Mesenchymal stem cell (in vitro differentiated cells and primary cell): ENCODE results near the gene DPP6.

Experiments
- DNase-seq: peaks from one replicate; pipeline ENCODE4 v3.0.0-alpha.2; 2013
- H2AFZ ChIP-seq: one replicate; pipeline ENCODE4 v1.6.1; 2013; ENCODE audit warnings: low read depth, mild to moderate bottlenecking, control low read depth, inconsistent platforms, low read length, moderate library complexity
- H2AK5ac ChIP-seq: 2 replicates; pipeline ENCODE4 v1.6.1; 2013; ENCODE audit warnings: low read length, moderate library complexity, mild to moderate bottlenecking, inconsistent platforms; ENCODE audit not compliant: severe bottlenecking
- H2BK120ac ChIP-seq: one replicate; pipeline ENCODE4 v1.6.1; 2013; ENCODE audit warnings: low read depth, mild to moderate bottlenecking, inconsistent platforms, low read length, moderate library complexity
- H2BK12ac ChIP-seq, 2 experiments: one replicate each; pipeline ENCODE4 v1.6.1; 2013; ENCODE audit warnings: inconsistent platforms in 2 of 2, low read length in 2 of 2, mild to moderate bottlenecking in 2 of 2, moderate library complexity in 2 of 2, control low read depth in 1 of 2
- H2BK15ac ChIP-seq: one replicate; pipeline ENCODE4 v1.6.1; 2013; ENCODE audit warnings: mild to moderate bottlenecking, low read depth, inconsistent platforms; ENCODE audit not compliant: poor library complexity, severe bottlenecking
- H2BK5ac ChIP-seq: 2 replicates; pipeline ENCODE4 v1.6.1; 2013; ENCODE audit warnings: low read depth, mild to moderate bottlenecking, low read length, control low read depth, inconsistent platforms; ENCODE audit not compliant: poor library complexity, severe bottlenecking
- H3K14ac ChIP-seq, 2 experiments: one replicate each; pipeline ENCODE4 v1.6.1; 2013; ENCODE audit warnings: inconsistent platforms in 2 of 2, low read length in 2 of 2, control low read depth in 1 of 2, mild to moderate bottlenecking in 1 of 2, moderate library complexity in 1 of 2
- H3K18ac ChIP-seq, 2 experiments: one replicate each; pipeline ENCODE4 v1.6.1; 2013; ENCODE audit warnings: inconsistent platforms in 2 of 2, low read length in 2 of 2, control low read depth in 1 of 2, low read depth in 1 of 2, mild to moderate bottlenecking in 1 of 2
- H3K23ac ChIP-seq, 2 experiments: one replicate each; pipeline ENCODE4 v1.6.1; 2013; ENCODE audit warnings: inconsistent platforms in 2 of 2, low read length in 2 of 2, mild to moderate bottlenecking in 2 of 2, moderate library complexity in 2 of 2, control low read depth in 1 of 2
- H3K27ac ChIP-seq: 2 replicates; pipeline ENCODE4 v1.5.1; 2013; ENCODE audit warnings: mild to moderate bottlenecking, moderate library complexity, low read length, control low read depth, inconsistent platforms; ENCODE audit not compliant: poor library complexity, severe bottlenecking
- H3K27me3 ChIP-seq, 2 experiments: 2 replicates each; pipeline versions ENCODE4 v1.6.1 to v1.7.0; 2013; ENCODE audit warnings: low read length in 2 of 2, mild to moderate bottlenecking in 2 of 2, moderate library complexity in 2 of 2, control low read depth in 1 of 2, inconsistent platforms in 1 of 2; ENCODE audit not compliant: control insufficient read depth in 1 of 2, insufficient read depth in 1 of 2
- H3K36me3 ChIP-seq, 2 experiments: 2 replicates each; pipeline versions ENCODE4 v1.6.1 to v1.7.0; 2013; ENCODE audit warnings: low read length in 2 of 2, control low read depth in 1 of 2, inconsistent platforms in 1 of 2, low read depth in 1 of 2, mild to moderate bottlenecking in 1 of 2; ENCODE audit not compliant: insufficient read depth in 2 of 2, control insufficient read depth in 1 of 2
- H3K4ac ChIP-seq, 2 experiments: one replicate each; pipeline ENCODE4 v1.6.1; 2013; ENCODE audit warnings: inconsistent platforms in 2 of 2, low read length in 2 of 2, mild to moderate bottlenecking in 2 of 2, moderate library complexity in 2 of 2, control low read depth in 1 of 2, low read depth in 1 of 2
- H3K4me1 ChIP-seq: 2 replicates; pipeline ENCODE4 v1.6.1; 2013; ENCODE audit warnings: low read depth, low read length, control low read depth; ENCODE audit not compliant: control insufficient read depth, insufficient read depth
- H3K4me2 ChIP-seq: 2 replicates; pipeline ENCODE4 v1.6.1; 2013; ENCODE audit warnings: low read length, mild to moderate bottlenecking, inconsistent platforms; ENCODE audit not compliant: poor library complexity, severe bottlenecking
- H3K4me3 ChIP-seq, 2 experiments: 2 replicates each; pipeline versions ENCODE4 v1.5.1 to v1.7.0; 2013; ENCODE audit warnings: low read length in 2 of 2, mild to moderate bottlenecking in 2 of 2, control low read depth in 1 of 2, low read depth in 1 of 2; ENCODE audit not compliant: insufficient read depth in 1 of 2
- H3K79me1 ChIP-seq: replicated peaks from 2 replicates; pipeline ENCODE4 v1.6.1; 2013; ENCODE audit warnings: mild to moderate bottlenecking, control low read depth, low read length, inconsistent platforms; ENCODE audit not compliant: poor library complexity, severe bottlenecking
- H3K9ac ChIP-seq: 2 replicates; pipeline ENCODE4 v1.7.0; 2013; ENCODE audit warnings: mild to moderate bottlenecking, low read length, moderate library complexity
- H3K9me3 ChIP-seq: 2 replicates; pipeline ENCODE4 v1.7.0; 2013; ENCODE audit warnings: mild to moderate bottlenecking, low read length; ENCODE audit not compliant: control insufficient read depth
- H4K8ac ChIP-seq: one replicate; pipeline ENCODE4 v1.6.1; 2013; ENCODE audit warnings: inconsistent platforms, mild to moderate bottlenecking, low read length, moderate library complexity
- H4K91ac ChIP-seq: one replicate; pipeline ENCODE4 v1.6.1; 2013; ENCODE audit warnings: mild to moderate bottlenecking, low read length, inconsistent platforms
- WGBS: methylation state at CpG from one replicate; pipeline ENCODE4 v1.1.7; 2013; ENCODE audit warnings: mixed read lengths; 5-methylcytosine and 5-hydroxymethylcytosine counted together

DPP6 gene

GRCh38 chr7:154738216-154738615 lies 686.0 kb downstream of the DPP6 start:
- H3K4ac ChIP-seq: no peak overlapping the region
- H2BK120ac ChIP-seq: no peak overlapping the region
- no peak overlapping the region for H3K23ac ChIP-seq
- no peak overlapping the region for H4K91ac ChIP-seq
- no peak overlapping the region for H3K9ac ChIP-seq
- DNase-seq: no peak
- H2AK5ac ChIP-seq: no peak overlapping the region
- no peak overlapping the region for H3K4me3 ChIP-seq
- H3K79me1 ChIP-seq: no peaks in the 10 kb centered on the region
- no peak overlapping the region for H3K14ac ChIP-seq
- no peak overlapping the region for H4K8ac ChIP-seq
- peaks cover 10% of the 10 kb centered on the region for H3K9me3 ChIP-seq
- no peak overlapping the region for H3K4me2 ChIP-seq
- H3K18ac ChIP-seq: no peak overlapping the region
- no peak overlapping the region for H2AFZ ChIP-seq
- no peak overlapping the region for H3K27ac ChIP-seq
- H3K27me3 ChIP-seq: no peaks in the 10 kb centered on the region
- no peak overlapping the region for H2BK5ac ChIP-seq
- H2BK12ac ChIP-seq: no peak overlapping the region
- 89% methylated on average over 5 of the region's 5 CpGs for WGBS
- no peaks in the 10 kb centered on the region for H3K36me3 ChIP-seq
- H2BK15ac ChIP-seq: no peak overlapping the region
- H3K4me1 ChIP-seq: no peaks in the 10 kb centered on the region

DNA sequence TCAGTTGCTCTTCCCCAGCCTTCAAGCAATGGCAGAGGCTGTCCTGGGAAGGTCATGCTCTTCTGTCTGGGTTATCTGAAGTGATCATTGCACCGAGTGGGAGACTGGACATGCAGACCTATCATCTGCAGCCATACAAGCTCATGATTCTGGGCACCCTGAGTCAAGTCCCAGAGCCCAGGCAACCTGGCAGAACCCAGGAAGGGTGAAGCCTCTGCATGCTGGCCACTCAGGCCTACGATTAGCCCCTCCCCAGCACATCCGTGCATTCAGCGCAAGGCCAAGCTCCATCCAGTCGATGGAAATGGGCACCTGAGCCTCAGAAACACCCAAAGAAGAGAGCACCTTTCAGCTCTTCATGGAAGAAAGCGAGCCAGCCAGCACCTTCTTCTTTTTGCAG lies 688.9 kb downstream of the DPP6 start:
- Histone ChIP-seq H4K91ac (no peak overlapping the region), H3K23ac (no peak overlapping the region), H3K9me3 (no peaks in the 10 kb centered on the region), H3K9ac (no peak overlapping the region), H2BK120ac (no peak overlapping the region), H3K27ac (no peak overlapping the region), H3K4ac (no peak overlapping the region), H2AK5ac (no peak overlapping the region), H3K27me3 (no peaks in the 10 kb centered on the region), H2BK15ac (no peak overlapping the region), H3K4me1 (no peaks in the 10 kb centered on the region), H3K79me1 (no peaks in the 10 kb centered on the region), H3K4me3 (no peak overlapping the region), H2BK5ac (no peak overlapping the region), H3K18ac (no peak overlapping the region), H3K4me2 (no peak overlapping the region), H2BK12ac (no peak overlapping the region), H3K14ac (no peak overlapping the region), H4K8ac (no peak overlapping the region), H2AFZ (no peak overlapping the region), H3K36me3 (no peaks in the 10 kb centered on the region)
- WGBS: 58% methylated on average over 6 of the region's 6 CpGs
- DNase-seq: no peak

DNA sequence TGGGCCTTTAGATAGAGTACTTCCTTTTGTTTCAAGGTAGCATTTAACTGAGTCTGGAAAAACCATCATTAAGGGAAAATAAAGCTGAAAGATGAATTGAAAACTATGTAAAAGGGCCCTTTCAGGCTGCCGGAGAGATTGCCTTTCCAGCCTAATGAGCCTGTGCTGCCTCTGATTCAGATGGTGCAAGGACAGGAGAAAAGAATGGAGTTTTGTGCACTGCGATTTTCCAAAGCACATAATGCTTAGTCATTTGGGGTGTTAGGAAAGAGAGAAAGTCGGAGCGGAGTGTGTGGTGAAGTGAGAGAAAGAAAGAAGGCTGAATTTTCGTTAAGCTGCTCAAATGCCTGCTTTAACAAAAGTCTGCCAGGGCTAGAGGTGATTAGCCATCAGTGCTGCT lies 691.0 kb downstream of the DPP6 start:
- Histone ChIP-seq H3K9me3 (no peaks in the 10 kb centered on the region), H3K14ac (no peak overlapping the region)

DNA sequence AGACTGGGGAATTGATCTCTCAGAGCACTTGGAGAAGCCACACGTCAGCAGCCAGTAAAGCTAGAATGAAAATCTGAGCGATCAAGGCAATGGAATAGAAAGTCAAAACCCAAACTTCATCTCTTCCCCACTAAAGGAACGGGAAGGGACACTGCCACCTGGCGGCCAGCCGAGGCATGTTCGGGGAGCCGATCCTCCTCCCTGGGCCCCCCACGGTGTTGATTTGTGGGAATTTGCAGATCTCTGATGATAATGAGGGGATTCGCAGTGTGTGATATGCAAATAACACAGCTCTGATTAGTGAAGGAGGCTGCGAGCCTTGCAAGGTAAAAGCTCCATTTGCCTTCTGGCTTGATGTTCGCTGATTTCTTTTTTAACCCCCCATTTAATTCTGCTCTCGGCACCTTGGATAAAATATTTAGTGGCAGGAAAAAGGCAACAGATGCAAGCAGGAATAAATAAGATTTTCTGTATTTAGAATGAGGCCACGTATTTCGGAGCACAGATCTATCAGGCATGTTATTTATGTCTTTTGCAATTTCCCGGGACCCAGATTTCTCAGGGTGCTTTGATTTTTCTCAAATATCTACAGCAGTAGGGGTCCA lies 692.2 kb downstream of the DPP6 start:
- 31% methylated on average over 13 of the region's 15 CpGs for WGBS
- H3K4me3 ChIP-seq: no peak overlapping the region
- no peak overlapping the region for H3K23ac ChIP-seq
- no peak overlapping the region for H4K8ac ChIP-seq
- no peak overlapping the region for H3K14ac ChIP-seq
- no peaks in the 10 kb centered on the region for H3K36me3 ChIP-seq
- H3K4me1 ChIP-seq: no peaks in the 10 kb centered on the region
- H3K27me3 ChIP-seq: no peaks in the 10 kb centered on the region
- H2BK12ac ChIP-seq: no peak overlapping the region
- H2BK15ac ChIP-seq: no peak overlapping the region
- no peak overlapping the region for H3K18ac ChIP-seq
- no peak overlapping the region for H4K91ac ChIP-seq
- H3K9ac ChIP-seq: no peak overlapping the region
- H3K27ac ChIP-seq: no peak overlapping the region
- H2AFZ ChIP-seq: no peak overlapping the region
- H3K4ac ChIP-seq: no peak overlapping the region
- H2BK120ac ChIP-seq: no peak overlapping the region
- H3K4me2 ChIP-seq: no peak overlapping the region
- no peaks in the 10 kb centered on the region for H3K9me3 ChIP-seq
- no peaks in the 10 kb centered on the region for H3K79me1 ChIP-seq
- no peak for DNase-seq
- H2BK5ac ChIP-seq: no peak overlapping the region
- no peak overlapping the region for H2AK5ac ChIP-seq

More for the DNA sequence above, 691.0 kb downstream of the DPP6 start:
- Histone ChIP-seq H3K79me1 (no peaks in the 10 kb centered on the region), H3K4me1 (no peaks in the 10 kb centered on the region), H2BK15ac (no peak overlapping the region), H3K4me2 (no peak overlapping the region), H3K18ac (no peak overlapping the region), H2BK5ac (no peak overlapping the region), H4K91ac (no peak overlapping the region), H2AK5ac (no peak overlapping the region), H4K8ac (no peak overlapping the region), H3K9ac (no peak overlapping the region), H2AFZ (no peak overlapping the region), H3K4me3 (no peak overlapping the region), H3K4ac (no peak overlapping the region), H3K36me3 (no peaks in the 10 kb centered on the region), H3K27ac (no peak overlapping the region), H2BK120ac (no peak overlapping the region), H2BK12ac (no peak overlapping the region), H3K23ac (no peak overlapping the region), H3K27me3 (no peaks in the 10 kb centered on the region)
- WGBS: 69% methylated on average over 5 of the region's 5 CpGs
- DNase-seq: no peak
